Measurements from ENCODE around the gene C2. TPM values are rescaled to one million over a fixed set of nuclear protein-coding genes. Genes with fewer than 3 reads are reported as not detected.

The C2 gene
- total RNA-seq, 1 experiment from 2014 or later: 0.66 TPM

- Mint-ChIP-seq H3K36me3 (ENCODE audit: insufficient read depth in 1 of 3, low read depth in 3 of 3) (peaks cover 0 to 6% (median 2%) of the 10 kb centered on the region in 3 experiments; a peak in 1 of 7 replicates), H3K27ac (no peak overlapping the region), H3K4me3 (no peak overlapping the region), H3K9me3 (peaks cover 15 to 16% of the 10 kb centered on the region in 2 experiments), H3K27me3 (ENCODE audit: low read depth) (peaks cover 11% of the 10 kb centered on the region), H3K4me1 (no peaks in the 10 kb centered on the region; a peak in 1 of 4 replicates)
- no peak overlapping the region for H3K4me2 ChIP-seq (ENCODE audit: insufficient read depth, insufficient read length, low read length)
- H2AK5ac ChIP-seq (ENCODE audit: insufficient read length, low read length): no peak overlapping the region
- H2BK20ac ChIP-seq (ENCODE audit: low read depth, low read length, poor library complexity, severe bottlenecking): no peak overlapping the region
- DNase-seq: no peak
- no peak overlapping the region for H2AFZ ChIP-seq (ENCODE audit: low read length)
- H3K18ac ChIP-seq (ENCODE audit: insufficient read length, low read depth, low read length): no peak overlapping the region
- no peak overlapping the region for H3K56ac ChIP-seq (ENCODE audit: insufficient read length, low read depth, low read length)
- H4K5ac ChIP-seq (ENCODE audit: insufficient read length, low read depth, low read length): no peak overlapping the region
- no peak overlapping the region for H3K9ac ChIP-seq (ENCODE audit: extremely low read depth, insufficient read length, low read length)
- TF ChIP-seq, protein P1, sequence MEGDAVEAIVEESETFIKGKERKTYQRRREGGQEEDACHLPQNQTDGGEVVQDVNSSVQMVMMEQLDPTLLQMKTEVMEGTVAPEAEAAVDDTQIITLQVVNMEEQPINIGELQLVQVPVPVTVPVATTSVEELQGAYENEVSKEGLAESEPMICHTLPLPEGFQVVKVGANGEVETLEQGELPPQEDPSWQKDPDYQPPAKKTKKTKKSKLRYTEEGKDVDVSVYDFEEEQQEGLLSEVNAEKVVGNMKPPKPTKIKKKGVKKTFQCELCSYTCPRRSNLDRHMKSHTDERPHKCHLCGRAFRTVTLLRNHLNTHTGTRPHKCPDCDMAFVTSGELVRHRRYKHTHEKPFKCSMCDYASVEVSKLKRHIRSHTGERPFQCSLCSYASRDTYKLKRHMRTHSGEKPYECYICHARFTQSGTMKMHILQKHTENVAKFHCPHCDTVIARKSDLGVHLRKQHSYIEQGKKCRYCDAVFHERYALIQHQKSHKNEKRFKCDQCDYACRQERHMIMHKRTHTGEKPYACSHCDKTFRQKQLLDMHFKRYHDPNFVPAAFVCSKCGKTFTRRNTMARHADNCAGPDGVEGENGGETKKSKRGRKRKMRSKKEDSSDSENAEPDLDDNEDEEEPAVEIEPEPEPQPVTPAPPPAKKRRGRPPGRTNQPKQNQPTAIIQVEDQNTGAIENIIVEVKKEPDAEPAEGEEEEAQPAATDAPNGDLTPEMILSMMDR (conservative IDR thresholded peaks at IDR 0.05): no peak
- H4K8ac ChIP-seq (replicated peaks; ENCODE audit: insufficient read length, low read depth, low read length): no peak overlapping the region
- no peak overlapping the region for H2BK12ac ChIP-seq (ENCODE audit: insufficient read length, low read depth, low read length)
- H3K27ac ChIP-seq (ENCODE audit: insufficient read length, low read depth, low read length): no peak overlapping the region
- WGBS (ENCODE audit: extremely low coverage, insufficient read length, low lambda C conversion rate): no CpG with 5 or more reads among the region's 19 CpGs
- H4K20me1 ChIP-seq (ENCODE audit: control insufficient read depth, insufficient read depth, insufficient read length): no peaks in the 10 kb centered on the region
- H3K4ac ChIP-seq (ENCODE audit: low read depth, low read length): no peak overlapping the region
- H3K27me3 ChIP-seq (ENCODE audit: insufficient read depth, low read length): no peaks in the 10 kb centered on the region
- no peak overlapping the region for H4K91ac ChIP-seq (ENCODE audit: insufficient read length, low read depth, low read length)
- no peaks in the 10 kb centered on the region for H3K4me1 ChIP-seq (ENCODE audit: insufficient read depth, low read length)
- H2BK120ac ChIP-seq (ENCODE audit: low read depth, low read length, poor library complexity, severe bottlenecking): no peak overlapping the region
- no peaks in the 10 kb centered on the region for H3K79me1 ChIP-seq (ENCODE audit: insufficient read depth, low read depth, low read length, poor library complexity, severe bottlenecking)
- H3K23ac ChIP-seq (ENCODE audit: insufficient read length, low read depth, low read length): no peak overlapping the region
- no peak overlapping the region for H2BK5ac ChIP-seq (ENCODE audit: insufficient read length, low read length)
- H2BK15ac ChIP-seq (ENCODE audit: low read depth, low read length): no peak overlapping the region
- H3T11ph ChIP-seq (ENCODE audit: low read length): no peak overlapping the region
- no peak overlapping the region; the same call in 1 of the 2 replicates for H3K14ac ChIP-seq (ENCODE audit: insufficient read depth, low read length)
- H3K79me2 ChIP-seq (ENCODE audit: insufficient read depth, low read length): no peaks in the 10 kb centered on the region
- no peaks in the 10 kb centered on the region for H3K23me2 ChIP-seq (ENCODE audit: insufficient read length, low read depth, low read length, poor library complexity, severe bottlenecking)
- no peaks in the 10 kb centered on the region for H3K9me3 ChIP-seq (ENCODE audit: control insufficient read depth, low read depth, low read length)
These were observed 6.0 kb downstream of the C2 start for GRCh38 chr6:31933537-31933936.

All from H9 (cell line).